Stimulated activated CD4-positive, alpha-beta T cell treated with anti-CD3 and anti-CD28 coated beads, Interleukin-1b, Interleukin-23, amount 100 ng/mL, for 1 hour (primary cell): ENCODE results near the gene DCUN1D3.
"Not testable (repeated sequence)": the region's sequence is repeated elsewhere in the genome, so short reads cannot be mapped to it uniquely, and the experiment has no call there.

ENCODE experiments used
- DNase-seq, 2 donors: peaks; one replicate each; pipeline ENCODE4 v3.0.0-alpha.2; 2020; ENCODE audit warnings: low read depth in 2 of 2

The DCUN1D3 gene

GRCh38 chr16:20826039-20826566, 74.1 kb downstream of the DCUN1D3 start:
- no peak for DNase-seq

GRCh38 chr16:20822521-20823325, 77.4 kb downstream of the DCUN1D3 start:
- DNase-seq, result no peak

- DNase-seq, result no peak
Measured at GRCh38 chr16:20821682-20822081, 78.5 kb downstream of the DCUN1D3 start.

- no peak for DNase-seq
Measured at GRCh38 chr16:20818929-20819585, 81.1 kb downstream of the DCUN1D3 start.

GRCh38 chr16:20814784-20815183, 85.4 kb downstream of the DCUN1D3 start:
- DNase-seq, result no peak

- DNase-seq, result no peak
Measured at GRCh38 chr16:20812510-20812909, 87.6 kb downstream of the DCUN1D3 start.

GRCh38 chr16:20811889-20812439, 88.2 kb downstream of the DCUN1D3 start:
- no peak for DNase-seq

GRCh38 chr16:20807862-20808261, 92.3 kb downstream of the DCUN1D3 start:
- no peak for DNase-seq

- peak; percentile 10 to 50 for DNase-seq
Measured at GRCh38 chr16:20806168-20807050, 93.7 kb downstream of the DCUN1D3 start, which contains the start of the genes ERI2 and REXO5. Gene ERI2 (minus strand): TSS chr16:20806472. CDS start chr16:20806430, 42 bp downstream. Gene REXO5 (plus strand): TSS chr16:20806527. CDS start chr16:20806954, 427 bp downstream.

GRCh38 chr16:20805684-20806167, 94.4 kb downstream of the DCUN1D3 start:
- not testable (repeated sequence) for DNase-seq
